HCEC 1CT (cell line): ENCODE measurements around the gene ARPP19.
A peak's percentile ranks its signal among the peaks of the same experiment; 100 is the strongest.
"Not testable (repeated sequence)": the region's sequence is repeated elsewhere in the genome, so short reads cannot be mapped to it uniquely, and the experiment has no call there.

Source experiments
- DNase-seq: peaks from one replicate; pipeline ENCODE4 v3.0.0-alpha.2; 2017

The ARPP19 gene

DNA sequence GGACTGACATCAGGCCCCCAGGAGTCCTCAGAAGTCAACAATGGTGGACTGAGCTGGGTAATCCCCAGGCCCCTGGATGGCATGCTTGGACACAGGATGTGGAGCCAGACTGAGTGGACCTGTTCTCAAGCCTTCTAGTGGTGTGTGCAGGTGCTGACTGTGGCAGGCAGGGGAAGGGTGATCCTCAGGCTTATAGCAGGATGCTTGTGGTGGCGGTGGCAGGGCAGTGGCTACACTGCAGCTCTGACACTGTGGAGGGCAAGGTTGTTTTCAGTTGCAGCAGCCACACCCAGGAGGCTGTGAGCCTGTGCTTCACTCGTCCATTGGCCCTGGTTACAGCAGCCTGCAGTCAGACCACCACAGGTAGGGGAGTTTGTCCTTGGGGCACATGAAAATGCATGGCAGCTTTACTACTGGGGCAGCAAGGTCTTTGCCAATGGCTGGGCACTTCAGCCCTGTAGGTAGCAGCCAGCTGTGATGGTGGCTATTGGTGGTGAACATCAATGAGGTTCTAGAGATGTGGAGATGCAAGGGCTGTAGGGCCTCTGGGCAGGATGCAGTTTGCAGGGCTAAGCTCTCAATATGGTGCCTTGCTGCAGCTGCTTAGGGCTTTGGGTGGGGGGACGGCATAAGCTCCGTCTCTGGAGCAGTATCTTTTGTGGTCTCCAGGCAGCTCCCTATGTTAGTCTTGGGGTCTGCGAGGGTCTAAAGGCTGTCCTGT lies 22.6 kb downstream of the ARPP19 start:
- DNase-seq, result no peak

DNA sequence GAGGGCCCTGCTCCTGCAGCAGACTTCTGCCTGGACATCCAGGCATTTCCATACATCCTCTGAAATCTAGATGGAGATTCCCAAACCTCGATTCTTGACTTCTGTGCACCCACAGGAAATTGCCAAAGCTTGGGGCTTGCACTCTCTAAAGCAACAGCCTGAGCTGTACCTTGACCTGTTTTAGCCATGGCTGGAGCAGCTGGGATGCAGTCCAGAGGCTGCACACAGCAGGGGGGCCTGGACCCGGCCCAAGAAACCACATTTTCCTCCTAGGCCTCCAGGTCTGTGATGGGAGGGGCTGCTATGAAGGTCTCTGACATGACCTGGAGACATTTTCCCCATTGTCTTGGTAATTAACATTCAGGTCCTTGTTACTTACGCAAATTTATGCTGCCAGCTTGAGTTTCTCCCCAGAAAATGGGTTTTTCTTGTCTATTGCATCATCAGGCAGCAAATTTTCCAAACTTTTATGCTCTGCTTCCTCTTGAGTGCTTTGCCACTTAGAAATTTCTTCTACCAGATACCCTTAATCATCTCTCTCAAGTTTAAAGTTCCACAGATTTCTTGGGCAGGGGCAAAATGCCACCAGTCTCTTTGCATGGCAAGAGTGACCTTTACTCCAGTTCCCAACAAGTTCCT lies 28.3 kb downstream of the ARPP19 start:
- no peak for DNase-seq

DNA sequence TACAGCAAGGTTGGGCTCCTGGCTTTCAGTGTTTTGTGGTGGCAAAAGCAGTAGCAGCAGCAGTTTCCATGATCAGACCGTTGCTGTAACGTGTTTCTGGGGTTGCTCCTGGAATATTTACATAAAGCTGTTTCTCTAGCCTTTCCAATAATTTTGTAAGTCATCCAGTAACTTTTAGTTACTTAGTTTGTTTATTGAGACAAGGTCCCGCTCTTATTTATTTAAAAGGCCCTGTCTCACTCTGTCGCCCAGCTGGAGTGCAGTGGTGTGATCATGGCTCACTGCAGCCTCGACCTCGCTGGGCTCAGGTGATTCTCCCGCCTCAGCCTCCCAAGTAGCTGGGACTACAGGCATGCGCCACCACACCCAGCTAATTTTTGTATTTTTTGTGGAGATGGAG lies 31.4 kb downstream of the ARPP19 start:
- no peak for DNase-seq

DNA sequence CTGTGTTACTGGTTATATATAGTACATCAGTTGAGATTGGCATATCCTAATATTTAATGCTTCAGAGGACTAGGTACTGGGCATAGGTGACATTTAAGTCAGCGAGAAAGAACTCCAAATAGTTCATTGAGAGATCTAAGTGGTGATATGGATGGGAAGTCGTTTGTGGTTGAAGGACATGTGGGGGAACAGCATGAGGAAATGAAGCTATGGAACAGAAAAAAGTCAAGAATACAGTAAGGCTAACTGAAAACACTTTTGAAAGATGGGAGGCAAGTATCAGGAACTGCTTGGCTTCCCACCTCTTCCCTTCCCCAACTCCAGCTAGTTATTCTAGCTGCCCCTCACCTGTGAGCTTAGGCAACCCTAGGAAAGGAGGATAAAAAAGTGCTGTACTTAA lies 36.4 kb downstream of the ARPP19 start:
- no peak for DNase-seq

DNA sequence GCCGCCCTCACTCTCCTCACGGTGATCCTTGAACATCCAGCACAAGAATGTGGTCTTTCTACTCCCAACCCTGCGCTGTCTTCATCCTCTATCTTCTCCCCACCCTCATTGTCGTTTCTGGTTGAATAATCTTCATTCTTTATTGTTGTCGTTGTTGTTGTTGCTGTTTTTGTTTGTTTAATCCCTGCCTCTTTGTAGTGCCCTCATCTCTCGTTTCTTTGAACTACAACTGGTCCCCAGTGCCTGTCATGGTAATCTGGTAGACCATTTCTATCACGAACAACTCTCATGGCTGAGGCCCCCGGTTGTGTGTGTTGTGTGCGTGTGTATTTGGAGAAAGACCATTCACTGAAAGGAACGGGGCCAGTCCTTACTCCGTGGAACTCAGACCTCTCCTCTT lies 38.9 kb downstream of the ARPP19 start:
- no peak for DNase-seq

DNA sequence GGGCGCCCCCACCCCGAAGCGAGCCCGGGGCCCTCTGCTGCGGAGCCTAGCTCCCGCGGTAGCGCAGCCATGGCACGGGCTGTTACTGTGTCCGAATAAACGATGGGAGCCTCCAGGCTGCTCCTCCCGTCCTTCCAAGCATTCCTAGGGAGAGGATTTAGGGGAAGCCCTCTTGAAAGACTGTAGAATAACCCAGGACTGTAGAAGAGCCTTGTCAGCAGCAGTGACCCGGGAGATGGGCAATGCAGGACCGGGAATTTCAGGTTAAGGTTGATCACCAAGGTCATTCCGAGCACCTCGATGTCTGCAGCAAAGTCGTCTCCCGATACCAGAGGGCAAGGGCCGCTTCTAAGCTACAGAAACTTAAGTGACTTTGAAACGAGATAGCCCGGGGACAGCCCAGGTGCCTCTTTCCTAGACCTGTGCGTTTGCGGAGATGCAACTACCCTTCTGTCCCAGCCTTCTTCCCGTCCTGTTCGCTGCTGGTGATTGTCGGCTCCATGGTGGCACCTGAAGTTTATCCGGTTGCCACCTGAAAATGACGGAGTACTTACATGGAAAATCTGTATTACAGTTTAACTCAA lies 39.4 kb downstream of the ARPP19 start:
- DNase-seq, result peak; percentile 16

DNA sequence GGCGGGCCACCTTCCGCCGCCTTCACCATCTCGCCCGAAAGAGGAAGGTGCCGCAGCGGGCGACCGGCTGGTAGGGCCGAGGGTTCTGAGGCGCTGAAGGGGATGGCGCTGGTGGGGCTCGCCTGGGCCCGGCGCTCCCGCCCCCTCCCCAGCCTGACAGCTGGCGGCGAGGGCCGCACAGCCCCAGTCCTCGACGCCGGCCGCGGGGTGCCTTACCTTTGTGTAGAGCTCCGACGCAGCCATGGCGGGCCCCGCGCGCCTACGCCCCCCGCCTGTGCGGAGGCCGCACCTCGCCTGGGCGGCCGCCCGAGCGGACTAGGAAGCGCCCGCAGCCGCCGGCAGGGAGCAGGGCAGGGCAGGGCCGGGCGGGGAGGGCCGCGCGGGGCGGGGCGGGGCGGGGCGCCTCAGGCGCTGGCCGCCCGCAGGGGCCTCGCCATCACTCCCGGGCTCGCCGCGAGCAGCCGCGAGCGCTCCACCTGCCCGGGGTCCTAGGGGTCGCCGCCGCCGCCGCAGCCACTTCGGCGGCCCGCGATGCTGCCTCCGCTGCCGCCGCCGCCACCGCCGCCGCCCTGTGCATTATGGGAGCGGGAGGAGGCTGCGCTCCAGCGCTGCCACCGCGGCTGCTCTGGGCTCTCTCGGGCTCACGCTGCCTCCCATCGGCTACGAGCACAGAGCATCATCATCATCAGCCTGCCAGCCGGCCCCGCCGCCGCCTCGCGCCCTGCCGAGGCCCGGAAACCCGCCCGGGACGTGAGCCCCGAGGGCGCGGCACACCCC lies 40.1 kb downstream of the ARPP19 start, which contains the start of gene MYO5A:
Gene MYO5A, minus strand, starts transcription at position 317 of the 777 bp plus-strand sequence. Its CDS starts 74 bp downstream, at position 243.
- DNase-seq, result peak; percentile 80

DNA sequence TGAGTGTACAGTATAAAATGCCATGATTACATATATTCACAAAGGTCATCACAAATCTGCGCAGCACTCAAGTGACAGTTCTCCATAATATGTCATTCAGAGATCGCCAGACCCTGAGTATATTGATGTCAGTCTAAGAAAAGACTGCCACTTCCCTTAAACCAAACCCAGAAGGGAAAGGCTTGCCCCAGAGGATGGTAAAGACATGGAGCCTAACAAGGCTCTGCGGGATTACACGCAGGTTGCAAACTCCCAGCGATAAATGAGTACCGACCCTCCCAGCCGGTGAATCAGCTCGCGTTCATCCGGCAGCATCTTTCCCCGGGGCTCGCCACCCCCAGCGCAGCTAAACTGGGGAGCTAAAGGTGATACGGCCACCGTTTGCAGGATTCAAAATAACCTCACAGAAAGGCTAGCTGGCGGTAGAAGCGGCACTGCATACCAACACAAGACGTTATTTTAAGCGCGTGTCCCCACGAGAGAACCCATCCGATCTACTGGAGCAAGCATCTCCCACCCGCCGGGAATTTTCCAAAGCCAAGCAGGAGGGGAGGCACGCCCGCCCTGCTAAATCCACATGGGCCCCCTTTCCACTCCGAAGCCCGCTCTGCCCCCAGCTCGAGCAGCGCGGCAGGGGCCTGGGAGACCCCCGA lies 40.8 kb downstream of the ARPP19 start:
- DNase-seq, result peak; percentile 29

DNA sequence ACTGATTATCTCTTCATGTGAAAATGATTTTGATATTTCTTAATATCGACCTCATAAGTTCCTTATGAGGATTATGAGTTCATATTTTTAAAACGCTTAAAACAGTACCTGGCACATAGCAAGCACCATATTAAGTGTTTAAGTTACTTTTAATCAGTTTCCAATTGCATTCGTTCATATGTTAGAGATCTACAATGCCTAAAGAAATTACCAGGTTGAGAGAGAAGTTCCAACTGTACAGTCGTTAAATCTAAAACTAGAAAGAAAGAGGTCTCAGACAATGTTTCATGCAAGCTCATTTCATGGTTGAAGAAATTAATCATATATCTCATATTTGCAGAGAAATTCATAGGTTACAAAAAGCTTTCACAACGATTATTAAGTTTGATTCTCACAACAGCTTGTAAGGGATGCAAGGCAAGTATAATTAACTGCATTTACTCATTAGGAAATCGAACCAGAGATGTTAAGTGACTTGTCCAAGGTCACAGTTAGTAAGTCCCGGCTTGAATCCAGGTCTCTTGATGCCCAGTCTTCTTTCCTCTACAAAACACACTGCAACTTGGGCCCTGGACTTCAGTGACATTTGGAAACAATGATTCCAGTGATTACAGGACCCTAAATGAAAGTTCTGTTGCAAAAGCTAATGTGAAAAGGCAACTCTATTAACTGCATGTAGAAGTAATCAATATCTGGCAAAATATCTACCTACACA lies 41.5 kb downstream of the ARPP19 start:
- no peak for DNase-seq

DNA sequence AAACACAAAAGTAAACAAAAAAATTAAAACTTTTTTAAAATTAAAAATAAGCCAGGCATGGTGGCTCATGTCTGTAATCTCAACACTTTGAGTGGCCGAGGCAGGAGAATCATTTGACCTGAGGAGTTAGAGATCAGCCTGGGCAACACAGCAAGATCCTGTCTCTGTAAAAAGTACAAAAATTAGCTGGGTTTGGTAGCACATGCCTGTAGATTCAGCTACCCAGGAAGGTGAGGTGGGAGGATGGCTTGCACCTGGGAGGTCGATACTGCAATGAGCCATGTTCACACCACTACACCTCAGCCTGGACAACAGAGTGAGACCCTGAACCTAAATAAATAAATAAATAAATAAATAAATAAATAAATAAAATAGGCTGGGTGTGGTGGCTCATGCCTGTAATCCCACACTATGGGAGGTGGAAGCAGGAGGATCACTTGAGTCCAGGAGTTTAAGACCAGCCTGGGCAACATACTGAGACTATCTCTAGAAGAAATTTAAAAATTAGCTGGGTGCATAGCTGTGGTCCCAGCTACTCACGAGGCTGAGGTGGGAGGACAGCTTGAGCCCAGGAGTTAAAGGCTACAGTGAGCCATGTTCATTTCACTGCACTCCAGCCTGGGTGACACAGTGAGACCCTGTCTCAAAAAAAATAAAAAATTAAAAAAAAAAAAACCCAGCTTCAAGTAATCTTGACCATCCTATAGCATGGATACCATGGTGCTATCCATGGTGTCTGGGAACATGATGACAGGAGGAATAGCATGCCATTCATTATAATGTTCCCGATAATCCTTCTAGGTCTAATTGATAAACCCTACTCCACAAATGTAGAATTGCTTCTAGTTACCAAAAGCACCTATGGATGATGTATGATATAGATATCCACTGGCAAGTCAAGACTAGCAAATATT lies 44.4 kb downstream of the ARPP19 start:
- DNase-seq, result no peak

DNA sequence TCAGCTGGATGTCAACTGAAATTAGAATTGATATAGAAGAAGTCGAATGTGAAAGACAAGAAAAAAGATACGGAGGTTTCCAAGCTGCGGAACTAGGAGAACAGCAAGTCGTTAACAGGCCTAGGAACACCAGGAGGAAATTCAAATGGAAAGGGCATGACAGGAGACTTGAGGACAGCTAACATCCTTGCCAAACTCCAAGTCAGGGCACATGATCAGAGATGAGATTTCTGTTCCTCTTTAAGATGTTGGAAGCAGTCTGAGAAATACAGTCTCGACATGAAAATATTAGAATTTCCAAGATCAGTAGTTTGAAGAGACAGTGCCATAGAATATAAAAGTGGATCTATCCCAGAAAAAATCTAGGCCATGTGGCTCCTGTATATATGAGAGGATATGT lies 45.2 kb downstream of the ARPP19 start:
- DNase-seq, result no peak

DNA sequence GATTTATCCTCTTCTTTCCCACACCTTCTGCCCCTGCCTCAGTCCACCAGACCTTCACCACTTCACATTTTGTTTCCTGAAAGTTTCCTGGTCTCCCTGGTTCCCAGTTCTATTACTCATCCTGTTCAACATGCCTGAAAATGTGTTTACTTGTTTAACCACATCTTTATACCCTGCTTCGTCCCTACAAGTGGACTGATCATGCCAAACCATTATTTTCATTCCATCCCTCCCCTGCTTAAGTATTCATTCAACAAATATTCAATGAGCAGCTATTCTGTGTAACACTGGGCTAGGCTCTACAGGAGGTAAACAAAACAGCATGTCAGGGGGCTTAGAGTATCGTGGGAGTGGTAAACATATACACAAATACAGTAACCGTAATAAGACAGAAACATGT lies 45.6 kb downstream of the ARPP19 start:
- DNase-seq, result peak; percentile 87

DNA sequence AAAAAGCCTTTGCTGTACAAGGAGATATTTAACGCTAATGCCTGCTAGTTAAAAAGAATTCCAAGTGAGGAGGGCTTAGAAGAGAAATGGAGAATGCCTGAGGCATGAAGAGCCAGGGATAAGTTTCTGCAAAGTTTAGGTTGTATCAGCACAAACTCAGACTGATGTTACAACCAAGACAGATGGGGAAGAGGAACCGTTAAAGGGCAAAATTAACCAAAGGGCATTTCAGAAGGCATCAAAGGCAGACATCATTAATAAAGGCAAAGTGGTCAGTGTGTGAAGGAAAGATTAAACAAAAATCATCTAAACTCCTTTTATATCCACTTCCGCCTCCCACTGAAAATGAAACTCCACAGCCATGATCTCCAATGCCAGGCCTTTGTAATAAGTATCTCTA lies 47.1 kb downstream of the ARPP19 start:
- no peak for DNase-seq

DNA sequence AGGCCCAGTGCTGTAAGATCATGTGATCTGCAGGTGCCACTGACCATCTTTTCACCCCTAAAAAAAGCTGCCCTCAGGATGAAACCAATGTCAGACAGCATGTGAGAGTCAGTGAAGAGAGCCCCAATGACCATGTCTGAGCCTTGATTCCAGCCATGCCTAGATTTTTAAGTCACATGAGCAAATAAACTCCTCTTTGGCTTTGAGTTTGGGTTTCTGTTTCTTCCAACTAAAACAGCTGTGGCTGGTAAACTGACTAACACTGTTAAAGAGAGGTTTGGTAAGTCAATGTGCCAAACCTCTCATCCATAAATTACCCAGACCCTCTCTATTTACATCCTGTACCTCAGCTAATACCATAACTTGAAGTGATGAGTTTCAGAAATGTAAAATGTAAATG lies 48.4 kb downstream of the ARPP19 start:
- DNase-seq, result no peak

DNA sequence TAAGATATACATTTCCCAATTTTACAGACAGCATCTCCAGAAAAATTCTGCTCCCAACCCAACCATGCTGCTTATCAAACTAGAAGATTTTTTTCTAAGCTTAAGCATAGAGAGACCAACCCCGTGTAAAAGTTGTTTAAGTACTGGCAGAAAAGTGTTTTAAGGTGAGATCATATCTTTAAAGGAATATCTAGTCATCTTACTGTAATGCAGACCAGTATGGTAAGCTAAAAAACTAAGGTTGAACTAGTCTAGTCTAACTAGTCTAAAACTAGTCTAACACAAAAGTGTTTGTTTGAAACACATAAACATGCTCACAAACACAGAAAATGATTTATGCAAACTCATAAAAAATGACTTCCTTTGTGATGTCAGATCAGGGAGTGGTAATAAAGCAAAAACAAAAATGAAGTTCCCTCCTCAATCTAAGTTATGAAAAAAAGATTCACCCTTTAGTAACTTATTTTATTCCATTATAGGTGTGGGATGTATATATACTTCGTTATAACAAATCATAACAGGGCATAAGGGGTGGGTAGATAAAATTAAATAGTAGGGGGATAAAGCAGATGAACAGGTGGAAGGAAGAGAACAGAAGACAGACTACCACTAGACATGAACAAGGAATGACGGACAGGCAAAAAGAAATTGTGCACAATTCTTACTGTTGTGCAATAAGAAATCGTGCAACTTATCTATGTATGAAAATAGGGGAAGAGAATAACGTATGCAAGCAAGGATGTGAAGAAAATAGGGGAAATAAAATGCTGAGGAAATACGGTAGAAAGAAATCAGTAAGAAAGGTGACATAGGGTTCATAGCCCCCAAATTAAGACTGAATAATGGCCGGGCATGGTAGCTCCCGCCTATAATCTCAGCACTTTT lies 50.1 kb downstream of the ARPP19 start:
- peak; percentile 12 for DNase-seq

DNA sequence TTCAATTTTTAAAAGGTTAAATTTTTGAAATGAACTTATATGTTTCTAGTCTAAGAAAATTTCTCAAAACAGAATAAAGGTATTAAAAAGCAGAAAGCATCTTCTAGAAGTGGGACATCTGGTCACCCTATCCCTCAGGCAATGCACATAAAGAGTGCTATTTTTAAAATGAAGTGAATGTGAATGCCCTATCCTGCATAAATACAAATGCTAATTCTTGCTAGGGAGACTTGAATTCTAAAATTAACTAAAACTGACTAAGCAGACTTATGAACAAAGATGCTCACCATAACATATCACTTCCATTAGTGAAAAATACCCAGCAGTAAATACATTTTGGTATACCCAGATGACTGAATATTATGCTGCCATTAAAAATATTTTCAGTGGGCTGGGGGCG lies 51.8 kb downstream of the ARPP19 start:
- no peak for DNase-seq

DNA sequence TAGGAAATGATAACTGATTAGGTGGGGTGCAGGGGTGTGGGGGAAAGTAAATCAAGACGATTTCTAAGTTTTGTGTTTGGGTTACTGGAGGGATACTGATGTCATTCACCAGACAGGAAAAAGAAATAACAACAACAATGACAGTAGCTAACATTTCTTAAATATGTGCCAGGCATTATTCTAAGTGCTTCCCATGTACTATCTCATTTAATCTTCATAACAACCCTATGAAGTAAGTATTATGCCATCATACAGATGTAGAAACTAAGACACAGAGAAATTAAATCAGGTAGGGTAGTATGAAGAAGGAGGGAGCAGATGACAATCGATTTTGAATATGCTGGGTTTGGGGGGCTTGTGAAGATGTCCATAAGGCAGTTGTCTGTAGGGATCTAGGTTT lies 53.5 kb downstream of the ARPP19 start:
- no peak for DNase-seq

DNA sequence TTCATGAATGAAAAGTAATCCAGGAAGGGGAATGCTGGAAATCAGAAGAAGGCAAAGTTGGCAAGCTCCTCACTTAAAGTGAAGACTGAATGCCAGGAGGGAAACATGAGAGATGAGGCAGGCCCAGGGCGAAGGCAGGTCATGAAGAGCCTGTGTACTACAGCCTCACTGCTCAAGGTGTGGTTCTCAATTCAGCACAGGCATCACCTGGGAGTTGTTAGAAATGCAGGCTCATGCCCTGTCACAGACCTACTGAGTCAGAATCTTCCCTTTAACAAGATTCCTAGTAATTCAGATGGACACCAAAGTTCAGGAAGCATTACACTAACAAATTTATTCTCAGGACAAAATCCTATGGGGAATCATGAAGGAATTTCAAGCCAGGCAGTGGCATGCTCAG lies 54.3 kb downstream of the ARPP19 start:
- DNase-seq, result no peak

DNA sequence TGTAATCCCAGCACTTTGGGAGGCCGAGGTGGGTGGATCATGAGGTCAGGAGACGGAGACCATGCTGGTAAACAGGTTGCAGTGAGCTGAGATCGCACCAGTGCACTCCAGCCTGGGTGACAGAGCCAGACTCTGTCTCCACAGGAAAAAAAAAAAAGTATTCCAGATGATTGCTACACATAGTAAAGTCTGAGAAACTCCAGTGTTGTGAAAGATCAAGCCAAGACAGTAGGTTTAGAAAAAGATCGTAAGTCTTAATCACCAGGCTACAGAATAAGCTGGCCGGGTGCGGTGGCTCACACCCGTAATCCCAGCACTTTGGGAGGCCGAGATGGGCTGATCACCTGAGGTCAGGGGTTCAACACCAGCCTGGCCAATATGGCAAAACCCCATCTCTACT lies 56.0 kb downstream of the ARPP19 start:
- not testable (repeated sequence) for DNase-seq

DNA sequence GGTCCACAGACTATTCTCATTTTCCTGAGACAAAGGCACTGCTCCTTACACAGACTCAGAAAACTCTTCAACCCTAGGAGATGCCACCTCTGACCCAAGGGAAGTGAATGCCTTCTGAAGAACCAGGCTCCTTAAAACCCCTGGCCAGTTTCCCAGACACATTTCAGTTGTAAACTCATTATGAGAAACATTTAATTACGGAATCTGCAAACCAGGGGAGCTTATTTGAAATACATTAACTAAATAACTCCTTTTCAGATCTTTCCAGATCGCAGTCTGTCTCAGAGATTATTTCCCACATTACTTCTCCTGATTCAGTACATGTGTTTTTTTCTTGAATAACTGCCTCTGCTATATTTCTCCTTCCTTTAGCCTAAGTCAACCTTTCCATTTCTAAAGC lies 57.7 kb downstream of the ARPP19 start:
- no peak for DNase-seq
